Peyer's patch (tissue), 4 donors: ENCODE results near the gene ASCL2. TPM values are rescaled to one million over a fixed set of nuclear protein-coding genes. Genes with fewer than 3 reads are reported as not detected.

Experiments used
- DNase-seq, 3 donors: peaks; one replicate each; pipeline ENCODE4 v3.0.0-alpha.2; 2017 to 2019
- H3K27ac ChIP-seq, 4 donors: fragments of 200-600 bp; sonication (generic); one replicate each; pipeline ENCODE4 v1.5.1; 2016 to 2019
- H3K27me3 ChIP-seq, 2 donors: fragments of 200-600 bp; sonication (generic); one replicate each; pipeline ENCODE4 v1.5.1; 2019
- H3K36me3 ChIP-seq, 3 donors: fragments of 200-600 bp; sonication (generic); one replicate each; pipeline ENCODE4 v1.5.1; 2016 to 2019
- H3K4me1 ChIP-seq, 4 donors: fragments of 200-600 bp; sonication (generic); one replicate each; pipeline ENCODE4 v1.5.1; 2016 to 2019
- H3K4me3 ChIP-seq, 4 donors: fragments of 200-600 bp; sonication (generic); 1 replicate in 3 of 4; 2 replicates in 1 of 4; pipeline ENCODE4 v1.5.1; 2016 to 2019; ENCODE audit warnings: mild to moderate bottlenecking in 1 of 4
- H3K9me3 ChIP-seq, 4 donors: fragments of 200-600 bp; sonication (generic); one replicate each; pipeline ENCODE4 v1.5.1; 2016 to 2019; ENCODE audit warnings: mild to moderate bottlenecking in 1 of 4
- CTCF ChIP-seq, 6 experiments: fragments of 450-650 bp in 4 of 6; fragments of 200-600 bp in 2 of 6; sonication (generic) in 1 of 6; IDR thresholded peaks; one replicate each; pipeline ENCODE4 v1.5.1; 2017 to 2019; ENCODE audit warnings: antibody characterized with exemption in 6 of 6, mild to moderate bottlenecking in 3 of 6, moderate library complexity in 1 of 6
- POLR2A ChIP-seq, 2 donors: fragments of 450-650 bp; IDR thresholded peaks; one replicate each; pipeline ENCODE4 v1.5.1; 2017; ENCODE audit warnings: antibody characterized with exemption in 2 of 2, mild to moderate bottlenecking in 2 of 2, moderate library complexity in 2 of 2
- total RNA-seq, 4 donors: library from RNA; depleted of rRNA; stranded (reverse); fragments of >200 nt; gene quantifications; one replicate each; pipeline ENCODE4 v1.1.0, GENCODE V29; 2016

ASCL2 gene
- total RNA-seq, 4 donors from 2014 or later = 7.5 to 11.9 (median 8.4) TPM

DNA sequence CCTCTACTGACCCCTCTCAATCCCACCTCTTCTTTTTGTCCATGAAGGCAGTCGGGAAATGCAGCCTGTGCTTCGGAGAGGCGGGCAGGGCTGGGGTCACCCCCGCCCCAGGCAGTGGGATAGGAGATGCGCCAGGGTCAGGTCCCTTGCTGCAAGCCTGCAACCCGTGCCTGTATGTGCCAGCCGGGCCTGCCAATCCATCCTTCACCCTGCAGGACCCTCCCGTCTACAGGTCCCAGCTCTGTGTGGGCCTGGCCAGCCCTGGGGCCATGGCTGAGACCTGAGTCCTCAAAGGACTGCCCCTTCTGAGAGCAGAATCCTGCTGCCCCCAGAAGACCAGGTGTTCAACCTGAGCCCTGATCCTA is 10.9 kb downstream of the ASCL2 start:
- Histone ChIP-seq H3K4me1 (no peaks in the 10 kb centered on the region), H3K27ac (no peak overlapping the region), H3K4me3 (no peak overlapping the region), H3K36me3 (no peaks in the 10 kb centered on the region), H3K9me3 (no peaks in the 10 kb centered on the region), H3K27me3 (no peaks in the 10 kb centered on the region)
- no peak for DNase-seq
- no peak for TF ChIP-seq CTCF (IDR thresholded peaks at IDR 0.05)
- no peak for TF ChIP-seq POLR2A (IDR thresholded peaks at IDR 0.05)

- Histone ChIP-seq H3K27ac (no peak overlapping the region), H3K4me1 (no peaks in the 10 kb centered on the region), H3K4me3 (no peak overlapping the region), H3K27me3 (no peaks in the 10 kb centered on the region), H3K36me3 (no peaks in the 10 kb centered on the region), H3K9me3 (no peaks in the 10 kb centered on the region)
- TF ChIP-seq POLR2A (IDR thresholded peaks at IDR 0.05) = no peak
- TF ChIP-seq CTCF (IDR thresholded peaks at IDR 0.05) = no peak
- peak; percentile 14 to 41 (median 36) for DNase-seq
Measured at GRCh38 chr11:2258501-2259465, 11.6 kb downstream of the ASCL2 start.

DNA sequence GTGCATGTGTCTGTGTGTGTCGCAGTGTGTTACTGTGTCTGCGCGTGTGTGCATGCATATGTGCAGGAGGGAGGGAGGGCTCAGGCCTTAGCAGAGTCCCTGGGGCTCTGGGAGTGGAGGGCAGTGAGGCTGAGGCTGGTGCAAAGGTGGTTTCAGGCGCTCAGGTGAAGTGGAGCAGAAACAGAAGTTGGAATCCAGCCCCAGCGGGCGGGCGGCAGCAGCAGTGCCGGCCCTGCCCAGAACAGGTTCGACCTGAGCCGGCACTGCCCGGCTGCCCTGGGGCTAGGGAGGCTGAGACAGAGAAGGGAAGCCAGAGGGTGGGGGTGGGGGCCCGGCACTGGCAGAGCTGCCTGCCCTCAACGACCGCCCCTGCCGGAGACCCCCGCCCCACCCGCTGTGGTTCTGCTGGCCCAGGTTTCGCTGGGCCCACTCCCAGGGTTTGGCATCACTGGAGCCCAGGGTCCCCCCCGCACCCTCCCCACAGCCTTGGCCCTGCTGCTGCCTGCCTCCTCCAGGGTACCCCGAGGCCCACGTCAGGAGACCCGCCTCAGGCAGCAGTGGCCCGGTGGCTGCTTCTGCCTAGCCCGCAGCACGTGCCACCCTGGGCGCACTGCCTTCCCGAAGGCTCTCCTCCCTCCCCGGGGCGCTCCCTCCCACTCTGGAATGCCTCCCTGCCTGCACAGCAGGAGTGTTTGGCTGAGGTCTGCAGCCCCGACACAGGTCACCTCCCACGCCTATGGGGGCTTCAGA is 13.3 kb downstream of the ASCL2 start:
- Histone ChIP-seq H3K4me3 (no peak overlapping the region), H3K27ac (no peak overlapping the region), H3K4me1 (no peaks in the 10 kb centered on the region), H3K9me3 (no peaks in the 10 kb centered on the region), H3K36me3 (no peaks in the 10 kb centered on the region), H3K27me3 (no peaks in the 10 kb centered on the region)
- no peak for TF ChIP-seq POLR2A (IDR thresholded peaks at IDR 0.05)
- TF ChIP-seq CTCF (IDR thresholded peaks at IDR 0.05) = no peak
- peak in 2 of 3 donors; percentile 43 to 46 for DNase-seq

GRCh38 chr11:2256293-2256913 is 14.0 kb downstream of the ASCL2 start:
- no peak overlapping the region for H3K27ac ChIP-seq
- no peaks in the 10 kb centered on the region for H3K4me1 ChIP-seq
- no peak overlapping the region for H3K4me3 ChIP-seq
- H3K36me3 ChIP-seq = no peaks in the 10 kb centered on the region
- H3K9me3 ChIP-seq = no peaks in the 10 kb centered on the region
- DNase-seq = no peak
- H3K27me3 ChIP-seq = no peaks in the 10 kb centered on the region
- TF ChIP-seq CTCF (IDR thresholded peaks at IDR 0.05) (no peak), POLR2A (IDR thresholded peaks at IDR 0.05) (no peak)

- Histone ChIP-seq H3K27ac (no peak overlapping the region), H3K4me1 (no peaks in the 10 kb centered on the region), H3K9me3 (no peaks in the 10 kb centered on the region), H3K27me3 (no peaks in the 10 kb centered on the region), H3K36me3 (no peaks in the 10 kb centered on the region), H3K4me3 (no peak overlapping the region)
- peak in 1 of 3 donors; percentile 13 for DNase-seq
- TF ChIP-seq CTCF (IDR thresholded peaks at IDR 0.05) (no peak), POLR2A (IDR thresholded peaks at IDR 0.05) (no peak)
Measured at GRCh38 chr11:2252018-2252417, 18.4 kb downstream of the ASCL2 start.
